GM19467 (cell line): ENCODE data around the gene MGAT3.
"Not testable (repeated sequence)": the region's sequence is repeated elsewhere in the genome, so short reads cannot be mapped to it uniquely, and the experiment has no call there.

Experiments
- ATAC-seq: cut with Tn5 transposase; IDR thresholded peaks from one replicate; pipeline ENCODE4 v1.9.1; 2021; ENCODE audit warnings: mild to moderate bottlenecking, moderate library complexity; ENCODE audit not compliant: unreplicated experiment

The MGAT3 gene

DNA sequence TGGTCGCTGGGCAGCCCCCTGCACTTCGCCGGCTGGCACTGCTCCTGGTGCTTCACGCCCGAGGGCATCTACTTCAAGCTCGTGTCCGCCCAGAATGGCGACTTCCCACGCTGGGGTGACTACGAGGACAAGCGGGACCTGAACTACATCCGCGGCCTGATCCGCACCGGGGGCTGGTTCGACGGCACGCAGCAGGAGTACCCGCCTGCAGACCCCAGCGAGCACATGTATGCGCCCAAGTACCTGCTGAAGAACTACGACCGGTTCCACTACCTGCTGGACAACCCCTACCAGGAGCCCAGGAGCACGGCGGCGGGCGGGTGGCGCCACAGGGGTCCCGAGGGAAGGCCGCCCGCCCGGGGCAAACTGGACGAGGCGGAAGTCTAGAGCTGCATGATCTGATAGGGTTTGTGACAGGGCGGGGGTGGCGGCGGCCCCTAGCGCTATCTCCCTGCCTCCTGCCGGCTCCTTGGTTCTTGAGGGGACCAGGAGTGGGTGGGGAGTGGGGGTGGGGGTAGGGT lies 31.8 kb downstream of the MGAT3 start:
- ATAC-seq = no peak

DNA sequence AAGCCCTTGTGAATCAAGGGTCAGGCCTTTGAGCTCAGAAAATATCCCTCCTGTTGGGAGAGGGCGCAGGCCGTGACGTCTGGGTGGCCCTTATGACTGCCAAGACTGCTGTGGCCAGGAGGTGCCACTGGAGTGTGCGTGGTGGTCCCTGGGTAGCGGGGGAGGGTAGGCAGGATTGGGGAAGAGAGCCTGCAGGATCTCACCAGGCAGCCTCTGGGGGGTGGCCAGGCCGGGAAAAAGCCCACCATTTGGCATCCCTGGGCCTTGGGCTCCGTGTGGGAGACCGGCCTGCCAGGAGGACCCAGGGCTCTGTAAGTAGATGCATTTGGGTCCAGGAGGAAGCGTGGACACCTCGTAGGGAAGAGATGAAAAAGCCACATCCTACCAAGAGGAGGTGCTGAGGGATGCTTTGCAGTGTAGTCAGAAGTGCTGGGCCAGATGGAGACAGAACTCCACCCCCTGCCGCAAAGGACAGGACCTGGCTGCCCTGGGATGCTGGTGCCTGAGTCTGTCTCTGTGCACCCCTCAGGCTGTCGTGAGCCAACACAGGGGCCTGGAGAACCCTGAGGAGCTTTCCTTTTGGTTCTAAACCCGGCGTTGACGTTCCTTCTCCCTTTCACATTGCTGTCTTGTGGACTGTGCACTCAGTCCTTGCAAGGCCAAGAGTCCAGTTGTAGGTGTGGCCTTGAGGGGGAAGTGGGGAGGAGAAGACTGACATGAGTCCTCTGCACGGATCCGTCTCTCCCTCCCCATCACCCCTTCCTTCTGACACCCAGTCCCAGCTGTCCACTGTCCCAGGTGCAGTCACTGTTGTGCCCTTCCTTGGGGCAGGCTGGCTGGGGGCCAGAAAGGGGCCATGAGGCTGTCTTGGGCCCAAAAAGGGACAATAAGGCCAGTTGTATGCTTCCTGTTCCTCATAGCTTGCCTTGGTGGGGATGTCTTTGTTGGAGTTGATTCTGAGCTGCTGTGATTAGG lies 32.6 kb downstream of the MGAT3 start:
- no peak for ATAC-seq

DNA sequence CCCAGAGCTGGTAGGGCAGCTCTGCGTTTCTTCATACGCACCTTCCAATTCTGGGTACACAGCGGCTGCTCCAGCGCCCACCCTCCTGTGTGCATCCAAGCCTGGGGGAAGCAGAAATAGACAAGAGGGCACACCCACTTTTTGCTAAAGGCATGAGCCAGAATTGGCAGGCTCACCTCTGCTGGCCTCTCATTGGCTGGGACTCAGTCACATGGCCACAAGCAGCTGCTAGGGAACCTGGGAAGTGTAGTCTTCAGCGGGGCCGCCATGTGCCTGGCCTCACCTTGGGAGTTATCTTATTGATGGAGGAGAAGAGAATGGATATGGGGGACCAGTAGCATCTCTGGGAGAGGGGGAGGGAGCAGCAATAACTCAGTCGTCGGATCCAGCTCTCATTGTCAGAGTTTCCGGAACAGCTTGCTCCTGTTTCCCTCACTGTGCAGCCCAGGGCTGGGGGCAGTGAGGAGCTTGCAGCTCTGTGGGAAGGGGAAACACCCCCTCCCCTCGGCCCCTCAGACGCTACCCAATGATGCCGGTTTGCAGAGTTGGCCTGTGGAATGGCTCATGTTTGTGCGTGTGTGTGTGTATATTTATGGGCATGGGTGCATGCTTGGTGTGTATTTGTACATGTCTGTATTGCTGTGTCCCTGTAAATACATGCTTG lies 33.5 kb downstream of the MGAT3 start:
- peak; percentile 60 for ATAC-seq

DNA sequence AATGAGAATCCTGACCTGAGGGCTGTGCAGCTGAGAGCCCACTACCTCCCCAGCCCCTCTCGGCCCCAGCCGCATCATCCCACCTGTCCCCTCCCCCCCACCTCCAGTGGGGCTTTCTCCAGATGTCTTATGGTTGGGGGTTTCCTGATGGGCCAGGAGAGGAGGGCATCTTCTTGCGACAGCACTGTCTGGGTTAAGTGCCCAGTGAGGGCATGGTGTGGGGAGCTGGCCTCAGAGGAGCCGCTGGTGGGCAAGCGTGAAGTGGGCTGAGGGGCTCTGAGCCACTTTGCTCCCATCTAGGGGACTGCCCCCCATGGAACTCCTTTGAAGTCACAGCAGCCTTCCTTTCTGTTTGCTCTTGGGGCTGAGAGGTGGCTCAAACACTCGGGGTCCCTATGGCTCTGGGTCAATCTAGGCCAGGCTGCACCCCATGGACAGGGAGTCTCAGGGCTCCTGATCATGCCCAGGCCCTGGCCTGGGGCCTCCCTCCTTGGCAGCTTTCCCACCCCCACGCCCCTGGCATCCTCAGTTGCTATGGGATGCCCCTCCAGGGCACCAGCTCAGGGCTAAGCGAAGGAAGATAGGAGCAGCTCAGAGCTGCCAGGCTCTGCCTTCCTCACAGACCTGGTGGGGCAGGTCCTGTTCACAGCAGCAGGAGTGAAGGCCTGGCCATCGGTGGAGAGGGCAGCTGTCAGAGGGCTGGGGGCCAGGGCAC lies 34.3 kb downstream of the MGAT3 start:
- ATAC-seq = no peak

DNA sequence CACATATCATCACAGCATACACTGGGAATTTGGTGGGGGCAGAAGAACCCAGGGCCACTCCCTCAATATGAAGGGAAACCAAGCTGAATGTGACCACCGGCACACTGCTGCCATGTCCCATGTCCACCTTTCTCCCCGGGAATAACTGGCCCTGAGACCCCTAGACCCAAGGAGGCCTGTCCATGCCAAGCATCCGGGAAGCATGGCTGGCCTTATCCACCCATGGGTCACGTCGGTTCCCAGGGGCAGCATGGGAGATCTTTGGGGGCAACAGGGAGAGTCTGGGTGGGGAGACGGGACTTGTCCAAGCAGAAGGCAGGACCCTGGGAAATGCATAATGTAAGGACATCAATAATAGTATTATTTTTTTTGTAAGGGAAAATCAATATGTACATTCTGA lies 34.9 kb downstream of the MGAT3 start:
- ATAC-seq = no peak

DNA sequence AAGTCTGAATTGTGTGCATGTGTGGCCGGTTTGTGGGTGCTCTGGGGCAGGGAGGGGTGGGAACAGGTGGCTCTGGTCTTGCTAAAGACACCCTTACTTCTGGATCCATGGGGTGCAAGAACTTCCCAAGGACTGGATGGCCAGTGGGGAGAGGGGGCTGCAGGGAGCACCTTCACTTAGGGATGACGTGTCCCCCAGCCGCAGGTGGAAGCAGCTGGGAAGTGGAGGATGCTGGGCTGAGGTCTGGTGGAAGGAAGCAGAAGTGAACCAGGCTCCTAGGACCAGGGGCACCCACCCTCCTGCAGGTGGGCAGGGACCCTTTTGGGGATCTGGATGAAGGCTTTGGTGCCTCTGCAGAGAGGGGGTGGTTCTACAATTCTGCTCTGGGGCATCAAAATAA lies 35.4 kb downstream of the MGAT3 start:
- no peak for ATAC-seq

DNA sequence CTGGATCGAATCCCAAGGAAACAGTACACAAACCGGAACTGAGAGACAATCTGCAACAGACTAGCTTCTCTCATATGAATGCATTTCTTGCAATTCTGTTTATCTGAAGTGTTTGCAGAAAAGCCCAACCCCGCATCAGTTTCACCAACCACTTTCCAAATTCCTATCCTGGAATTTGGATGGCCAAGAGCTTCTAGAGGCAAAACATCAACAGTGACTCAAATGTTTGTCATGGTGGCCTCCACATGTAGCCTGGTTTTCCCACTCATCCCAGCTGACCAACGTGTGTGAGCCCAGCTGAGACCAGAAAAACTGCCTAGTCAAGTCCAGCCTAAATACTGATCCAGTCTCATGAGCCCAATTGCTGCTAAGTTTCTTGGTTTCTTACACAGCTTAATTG lies 36.9 kb downstream of the MGAT3 start:
- ATAC-seq = no peak

DNA sequence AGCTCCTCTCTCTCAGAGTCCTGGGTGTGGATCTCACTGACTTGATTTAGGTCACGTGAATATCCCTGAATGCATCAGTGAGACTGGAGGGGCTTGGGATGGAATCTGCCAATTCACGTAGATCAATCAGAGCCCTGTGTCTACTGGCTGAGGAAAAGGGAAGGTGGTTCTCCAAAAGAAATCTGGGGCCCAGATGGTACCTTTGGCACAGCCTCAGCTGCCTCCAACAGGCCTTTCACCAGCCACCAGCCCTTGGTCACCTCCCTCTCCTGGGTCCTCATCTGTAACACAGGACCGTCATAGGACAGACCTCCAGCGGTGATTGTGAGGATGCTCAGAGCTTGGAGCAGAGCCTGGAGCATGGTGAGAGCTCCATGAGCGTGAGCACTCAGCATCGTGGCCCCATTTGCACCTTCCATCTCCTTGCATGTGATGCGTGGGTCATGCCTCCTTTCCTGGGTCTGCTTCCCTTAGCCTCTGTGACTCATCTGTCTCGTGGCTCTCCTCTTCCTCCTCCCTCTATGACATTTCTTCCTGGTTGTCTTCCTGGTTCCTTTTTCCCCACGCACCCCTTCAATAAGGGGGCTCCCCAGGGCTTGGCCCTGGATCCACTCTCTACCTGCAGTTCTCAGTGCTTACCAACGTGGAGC lies 37.8 kb downstream of the MGAT3 start:
- ATAC-seq = no peak

DNA sequence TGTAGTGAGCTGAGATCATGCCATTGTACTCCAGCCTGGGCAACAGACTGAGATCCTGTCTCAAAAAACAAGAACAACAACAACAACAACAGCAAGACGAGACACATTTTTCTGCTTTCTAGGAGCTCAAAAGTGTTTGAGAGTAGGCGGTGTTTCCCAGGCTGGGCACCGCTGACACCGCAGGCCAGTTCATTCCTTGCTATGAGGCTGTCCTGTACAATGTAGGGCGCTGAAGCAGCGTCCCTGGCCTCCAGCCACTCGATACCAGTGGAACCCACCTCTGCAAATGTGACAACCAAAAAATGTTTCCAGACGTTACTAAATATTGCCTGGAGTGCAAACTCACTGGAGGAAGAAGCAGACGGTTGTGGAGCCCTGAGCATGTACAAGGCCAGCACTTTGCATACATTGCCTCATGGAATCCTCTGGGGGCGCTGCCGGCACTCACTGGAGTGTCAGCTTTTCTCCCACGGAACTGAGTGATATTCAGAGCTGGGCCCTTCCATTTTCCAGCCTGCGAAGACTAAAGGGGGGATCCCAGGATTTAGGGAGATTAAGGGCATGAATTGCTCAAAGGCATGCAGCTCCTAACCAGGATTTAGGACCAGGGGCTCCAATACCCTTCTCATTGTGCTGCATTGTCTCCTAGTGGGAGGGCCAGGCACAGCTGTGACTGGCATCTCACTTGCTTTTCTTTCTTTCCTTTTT lies 39.5 kb downstream of the MGAT3 start:
- ATAC-seq = peak; percentile 49

DNA sequence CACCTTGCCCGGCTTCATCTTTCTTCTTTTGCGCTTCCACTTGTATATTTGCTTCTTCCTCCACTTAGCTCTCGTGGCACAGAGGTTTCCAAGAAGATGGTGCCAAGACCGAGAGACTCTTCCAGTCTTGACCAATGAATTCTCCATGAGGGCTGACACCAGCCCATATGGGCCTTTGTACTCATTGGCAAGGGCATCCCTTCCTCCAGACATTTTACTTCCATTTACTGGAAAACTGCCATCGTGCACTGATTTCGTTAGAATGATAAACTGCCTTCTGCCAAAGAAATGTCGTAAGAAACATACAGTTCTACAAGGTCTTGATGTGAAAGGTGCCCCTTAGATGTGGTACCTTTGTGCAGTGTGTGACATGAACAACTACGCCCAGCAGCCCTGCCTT lies 40.6 kb downstream of the MGAT3 start:
- no peak for ATAC-seq

DNA sequence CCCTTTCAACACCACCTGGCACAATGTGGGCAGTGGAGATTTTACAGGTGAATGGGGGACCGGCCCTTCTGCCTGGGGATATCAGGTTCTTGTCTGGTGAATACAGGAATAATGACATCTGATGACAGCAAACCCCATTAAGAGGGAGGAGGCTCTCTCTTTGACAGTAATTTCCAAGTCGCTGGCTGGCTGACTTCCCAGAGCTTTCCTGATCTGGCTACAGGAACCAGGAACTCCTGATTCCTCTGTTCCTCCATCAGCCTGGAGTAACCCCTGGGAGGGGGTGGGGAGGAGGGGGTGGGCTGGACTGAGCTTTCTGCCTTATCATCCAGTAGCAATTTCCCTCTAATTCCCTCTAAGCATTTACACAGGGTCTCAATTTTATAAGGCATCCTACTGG lies 41.6 kb downstream of the MGAT3 start:
- ATAC-seq = no peak

DNA sequence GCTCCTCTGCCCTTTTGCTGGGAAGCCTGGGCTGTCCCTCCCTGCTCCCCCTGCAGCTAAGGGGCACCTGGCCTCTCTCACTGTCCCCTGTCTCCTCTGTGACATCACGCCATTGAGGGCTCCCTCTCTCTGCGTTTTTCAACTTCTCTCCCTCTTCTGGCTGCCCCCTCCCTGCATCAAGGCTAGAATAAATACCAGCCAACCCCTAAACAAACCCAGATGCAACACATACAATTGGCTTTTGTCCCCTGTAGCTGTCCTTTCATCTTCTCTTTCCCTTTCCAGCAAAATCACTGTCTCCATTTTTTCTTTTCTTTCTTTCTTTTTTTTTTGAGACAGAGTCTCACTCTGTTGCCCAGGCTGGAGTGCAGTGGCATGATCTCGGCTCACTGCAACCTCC lies 42.0 kb downstream of the MGAT3 start:
- no peak for ATAC-seq

DNA sequence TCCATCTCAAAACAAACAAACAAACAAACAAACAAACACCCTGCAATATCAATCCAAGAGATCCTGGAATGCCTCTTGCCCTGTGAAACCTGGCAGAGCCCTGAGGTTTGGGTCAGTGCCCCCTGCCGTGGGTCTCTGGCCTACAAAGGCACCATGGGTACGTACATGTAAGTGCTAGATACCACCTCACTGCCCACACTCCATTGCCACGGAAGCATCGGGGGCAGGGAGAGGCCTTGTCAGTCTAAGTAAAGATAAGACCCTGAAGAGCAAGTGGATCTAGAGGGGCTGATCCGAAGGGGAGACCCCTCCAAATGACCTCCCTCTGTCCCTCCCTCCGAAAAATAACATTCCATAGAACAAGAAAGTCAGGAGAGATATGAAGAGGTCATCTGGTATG lies 43.3 kb downstream of the MGAT3 start:
- ATAC-seq = no peak

DNA sequence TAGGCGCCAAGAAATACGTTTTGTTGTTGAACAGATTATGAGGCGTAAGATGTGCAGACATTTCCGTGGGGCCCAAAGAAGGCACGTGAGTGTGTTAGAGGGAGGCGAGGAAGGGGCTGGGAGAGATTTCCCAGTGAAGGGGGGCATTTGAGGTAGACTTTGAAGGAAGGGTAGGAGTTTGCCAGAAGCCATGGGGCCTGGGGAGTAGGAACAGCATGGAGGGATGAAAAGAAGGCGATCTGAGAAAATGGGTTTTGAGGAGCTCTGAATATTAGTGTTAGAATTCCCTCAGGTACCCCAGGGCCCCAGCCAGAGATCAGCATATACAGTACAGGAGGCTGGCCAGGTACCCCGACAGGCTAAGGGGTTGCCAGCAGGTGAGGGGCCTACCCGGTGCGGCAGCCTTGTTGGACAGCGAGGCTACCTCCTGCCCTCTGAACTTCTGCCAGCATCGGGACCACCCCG lies 44.9 kb downstream of the MGAT3 start:
- ATAC-seq = no peak

DNA sequence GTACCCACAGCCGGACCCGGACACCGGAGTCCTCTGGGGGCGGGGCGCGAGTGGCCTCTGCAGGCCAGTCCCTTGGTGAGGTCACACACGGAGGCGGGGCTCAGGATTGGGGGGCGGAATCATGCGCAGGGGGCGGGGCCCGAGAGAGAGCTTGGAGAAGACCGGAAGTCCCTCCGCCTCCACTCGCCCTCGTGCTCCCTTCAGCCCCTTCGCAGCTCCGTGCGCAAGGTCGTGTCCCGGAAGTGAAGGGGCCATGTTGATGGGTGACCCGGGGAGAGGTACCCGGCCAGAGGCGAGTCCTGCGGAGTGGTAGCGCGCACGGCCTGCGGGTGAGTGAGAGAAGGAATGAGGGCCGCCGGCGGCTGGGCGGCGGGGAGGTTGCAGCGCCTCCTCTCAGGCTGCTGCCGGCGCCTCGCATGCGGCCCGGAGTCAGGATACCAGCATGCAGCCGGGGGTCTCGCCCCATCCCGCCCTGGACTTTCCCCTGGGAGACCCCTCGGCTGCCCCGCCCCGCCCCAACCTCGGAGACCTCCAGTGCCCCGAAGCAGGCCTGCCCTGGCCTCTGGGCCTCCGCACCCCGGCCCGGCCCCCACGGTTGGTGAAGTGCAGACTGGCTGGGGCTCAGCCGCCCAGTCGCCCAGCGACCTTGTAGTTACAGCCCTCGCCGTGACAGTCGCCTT lies 45.4 kb downstream of the MGAT3 start, which contains the start of gene MIEF1:
TSS of gene MIEF1 (plus strand) at position 182 of the 680 bp plus-strand sequence. CDS start 9,005 bp downstream, outside the sequence.
- ATAC-seq = peak; percentile 85

DNA sequence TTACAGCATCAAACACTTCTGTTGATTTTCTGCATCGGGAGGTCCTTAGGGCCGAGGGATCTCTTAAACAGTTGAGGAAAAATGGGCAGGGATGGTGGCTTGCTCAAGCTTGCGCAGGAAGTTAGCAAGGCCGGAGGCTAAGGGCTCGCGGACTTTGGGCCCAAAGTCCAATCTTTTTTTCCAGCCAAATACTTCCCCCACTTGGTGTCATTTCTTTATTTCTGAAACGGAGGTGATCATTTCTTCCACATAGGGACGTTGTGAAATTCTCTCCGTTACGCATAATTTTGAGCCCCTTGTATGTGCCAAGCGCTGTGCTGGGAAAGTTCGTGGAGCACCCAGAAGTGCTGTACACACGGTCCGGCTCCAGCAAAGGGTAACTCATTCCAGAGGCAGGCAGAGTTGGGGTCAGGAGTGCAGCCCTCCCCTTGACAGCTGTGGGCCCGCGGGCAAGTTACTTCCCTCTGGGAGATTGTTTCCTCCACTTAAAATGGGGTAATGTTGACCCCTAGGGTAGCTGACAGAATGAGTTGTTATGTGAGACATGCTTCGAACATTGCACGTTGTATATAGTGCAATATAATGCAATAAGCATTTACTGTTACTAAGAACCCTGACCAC lies 46.1 kb downstream of the MGAT3 start:
- no peak for ATAC-seq

DNA sequence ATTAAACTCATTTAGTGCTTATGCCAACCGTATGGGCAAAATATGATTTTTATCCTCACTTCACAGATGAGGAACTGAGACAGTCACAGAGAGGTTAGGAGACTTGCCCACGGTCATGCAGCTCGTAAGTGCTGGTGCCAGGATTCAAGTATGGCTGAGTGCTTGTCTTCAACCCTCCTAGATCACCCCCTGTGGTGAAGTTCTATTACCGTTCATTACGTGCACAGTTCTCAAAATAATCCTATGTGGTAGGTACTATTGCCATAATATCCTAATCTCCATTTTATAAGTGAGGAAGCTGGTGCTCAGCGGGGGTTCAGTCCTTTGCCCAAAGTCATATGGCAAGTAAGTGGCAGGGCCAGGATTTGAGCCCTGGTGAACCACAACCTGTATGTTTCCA lies 46.8 kb downstream of the MGAT3 start:
- no peak for ATAC-seq

DNA sequence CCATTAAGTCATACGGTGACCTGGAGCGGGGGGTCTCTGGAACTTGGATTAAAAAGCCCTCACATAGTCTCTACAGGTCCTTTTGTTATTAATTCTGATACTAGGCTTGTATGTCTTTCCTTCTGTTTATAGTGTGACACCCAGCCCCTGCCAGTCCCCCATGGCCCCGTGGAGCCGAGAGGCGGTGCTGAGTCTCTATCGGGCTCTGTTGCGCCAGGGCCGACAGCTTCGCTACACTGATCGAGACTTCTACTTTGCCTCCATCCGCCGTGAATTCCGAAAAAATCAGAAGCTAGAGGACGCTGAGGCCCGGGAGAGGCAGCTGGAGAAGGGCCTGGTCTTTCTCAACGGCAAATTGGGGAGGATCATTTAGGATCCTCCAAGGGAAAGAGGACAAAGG lies 47.3 kb downstream of the MGAT3 start:
- no peak for ATAC-seq

DNA sequence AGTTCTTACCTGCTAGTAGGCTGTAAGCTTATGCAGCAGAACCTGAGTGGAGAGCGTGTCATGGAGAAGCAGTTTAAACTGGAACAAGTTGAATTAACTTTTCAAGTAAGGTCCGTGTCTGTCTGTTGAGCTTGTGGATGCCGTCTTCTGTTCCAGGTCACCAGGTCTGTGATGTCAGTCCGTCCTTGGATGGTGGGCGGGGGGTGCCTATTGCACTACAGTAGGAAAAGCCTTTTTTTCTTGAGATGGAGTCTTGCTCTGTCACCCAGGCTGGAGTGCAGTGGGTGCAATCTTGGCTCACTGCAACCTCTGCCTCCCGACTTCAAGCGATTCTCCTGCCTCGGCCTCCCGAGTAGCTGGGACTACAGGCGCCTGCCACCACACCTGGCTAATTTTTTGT lies 50.2 kb downstream of the MGAT3 start:
- not testable (repeated sequence) for ATAC-seq
